ENCODE measurements around the gene RPL12.

Gene RPL12

GRCh38 chr9:127450830-127451607 lies at the start of gene RPL12, which contains the start of gene LRSAM1:
TSS of gene RPL12 (minus strand) at chr9:127451406. CDS start at chr9:127451317, 89 bp downstream.
TSS of gene LRSAM1 (plus strand) at chr9:127451510. CDS start at chr9:127454528, 3,018 bp downstream.
- peak; percentile 69 for DNase-seq

- DNase-seq: no peak
Measured at GRCh38 chr9:127500862-127501261, 49.7 kb upstream of the RPL12 start.

- no peak for DNase-seq
Measured at GRCh38 chr9:127500399-127500798, 49.2 kb upstream of the RPL12 start.

GRCh38 chr9:127498298-127498697 lies 47.1 kb upstream of the RPL12 start:
- no peak for DNase-seq

GRCh38 chr9:127497656-127498290 lies 46.6 kb upstream of the RPL12 start:
- no peak for DNase-seq

GRCh38 chr9:127496974-127497373 lies 45.8 kb upstream of the RPL12 start:
- DNase-seq: no peak

GRCh38 chr9:127495884-127496555 lies 44.8 kb upstream of the RPL12 start:
- no peak for DNase-seq

- no peak for DNase-seq
Measured at GRCh38 chr9:127494304-127494702, 43.1 kb upstream of the RPL12 start.

- no peak for DNase-seq
Measured at GRCh38 chr9:127493592-127494303, 42.5 kb upstream of the RPL12 start.

GRCh38 chr9:127492616-127493015 lies 41.4 kb upstream of the RPL12 start:
- no peak for DNase-seq

- DNase-seq: no peak
Measured at GRCh38 chr9:127491516-127491915, 40.3 kb upstream of the RPL12 start.

GRCh38 chr9:127490535-127491230 lies 39.5 kb upstream of the RPL12 start:
- no peak for DNase-seq

GRCh38 chr9:127489471-127490115 lies 38.4 kb upstream of the RPL12 start:
- DNase-seq: no peak

- no peak for DNase-seq
Measured at GRCh38 chr9:127488946-127489345, 37.7 kb upstream of the RPL12 start.

- DNase-seq: no peak
Measured at GRCh38 chr9:127485995-127486394, 34.8 kb upstream of the RPL12 start.

- DNase-seq: no peak
Measured at GRCh38 chr9:127482662-127483061, 31.5 kb upstream of the RPL12 start.

GRCh38 chr9:127479507-127480081 lies 28.4 kb upstream of the RPL12 start:
- no peak for DNase-seq

GRCh38 chr9:127474592-127474991 lies 23.4 kb upstream of the RPL12 start:
- DNase-seq: no peak

- no peak for DNase-seq
Measured at GRCh38 chr9:127473932-127474331, 22.7 kb upstream of the RPL12 start.

- no peak for DNase-seq
Measured at GRCh38 chr9:127473501-127473900, 22.3 kb upstream of the RPL12 start.

- no peak for DNase-seq
Measured at GRCh38 chr9:127470662-127471061, 19.5 kb upstream of the RPL12 start.

- no peak for DNase-seq
Measured at GRCh38 chr9:127467621-127468020, 16.4 kb upstream of the RPL12 start.
